Peyer's patch (tissue), 4 donors: ENCODE data around the gene KLF5.

Source experiments
- CTCF ChIP-seq, 6 experiments: fragments of 450-650 bp in 4 of 6; fragments of 200-600 bp in 2 of 6; sonication (generic) in 1 of 6; IDR thresholded peaks; one replicate each; pipeline ENCODE4 v1.5.1; 2017 to 2019; ENCODE audit warnings: antibody characterized with exemption in 6 of 6, mild to moderate bottlenecking in 3 of 6, moderate library complexity in 1 of 6
- POLR2A ChIP-seq, 2 donors: fragments of 450-650 bp; IDR thresholded peaks; one replicate each; pipeline ENCODE4 v1.5.1; 2017; ENCODE audit warnings: antibody characterized with exemption in 2 of 2, mild to moderate bottlenecking in 2 of 2, moderate library complexity in 2 of 2

GRCh38 chr13:73060251-73061160 lies 1.7 kb downstream of the KLF5 start:
- TF ChIP-seq CTCF (IDR thresholded peaks at IDR 0.05) (no peak), POLR2A (IDR thresholded peaks at IDR 0.05) (no peak)
